H1 (cell line): Measurements from ENCODE around the gene FIGNL2. TPM values are rescaled to one million over a fixed set of nuclear protein-coding genes. Genes with fewer than 3 reads are reported as not detected.
"Not testable (repeated sequence)": the region's sequence is repeated elsewhere in the genome, so short reads cannot be mapped to it uniquely, and the experiment has no call there.

ENCODE experiments used
- CTCF ChIA-PET: fragments of 300-600 bp; sonication (Branson Sonifier 250); formaldehyde crosslinking; loops from one replicate; lab custom pipeline; 2021; ENCODE audit not compliant: partially characterized antibody; lab: Charles Lee
- POLR2A ChIA-PET: fragments of 300-600 bp; sonication (Branson Sonifier 250); formaldehyde crosslinking; loops from one replicate; lab custom pipeline; 2021; ENCODE audit warnings: inconsistent platforms; ENCODE audit not compliant: partially characterized antibody; lab: Charles Lee
- DNase-seq, 2 experiments: peaks; one replicate each; pipeline versions ENCODE4 v3.0.0 to v3.0.0-alpha.2; 2010 to 2022; ENCODE audit warnings: low spot score in 2 of 2, low read depth in 1 of 2, mixed read lengths in 1 of 2
- FAIRE-seq: peaks from 2 replicates; lab custom pipeline; 2011; peaks lifted over from hg19 to GRCh38; lab: Jason Lieb, UNC
- H2AFZ ChIP-seq: 2 replicates; pipeline ENCODE4 v1.8.1; 2012; ENCODE audit warnings: low read length, inconsistent platforms
- H2AK5ac ChIP-seq: 2 replicates; pipeline ENCODE4 v1.6.1; 2013; ENCODE audit warnings: low read depth, low read length
- H2BK120ac ChIP-seq: replicated peaks from 2 replicates; pipeline ENCODE3; 2013; ENCODE audit warnings: low read depth, low read length, inconsistent platforms
- H2BK12ac ChIP-seq: 2 replicates; pipeline ENCODE4 v1.6.1; 2013; ENCODE audit warnings: low read depth, low read length
- H2BK15ac ChIP-seq: 2 replicates; pipeline ENCODE4 v1.6.1; 2013; ENCODE audit warnings: low read length
- H2BK20ac ChIP-seq: 2 replicates; pipeline ENCODE4 v1.6.1; 2013; ENCODE audit warnings: low read length
- H2BK5ac ChIP-seq: 2 replicates; pipeline ENCODE4 v1.6.1; 2013; ENCODE audit warnings: low read depth, low read length
- H3K14ac ChIP-seq: 2 replicates; pipeline ENCODE4 v1.6.1; 2013; ENCODE audit warnings: inconsistent platforms; ENCODE audit not compliant: insufficient read length
- H3K18ac ChIP-seq: 2 replicates; pipeline ENCODE4 v1.6.1; 2013; ENCODE audit warnings: low read length; ENCODE audit errors: extremely low read depth
- H3K23ac ChIP-seq: 2 replicates; pipeline ENCODE4 v1.6.1; 2013; ENCODE audit warnings: inconsistent platforms; ENCODE audit not compliant: insufficient read length
- H3K23me2 ChIP-seq: 2 replicates; pipeline ENCODE4 v1.6.1; 2013; ENCODE audit warnings: low read depth, low read length
- H3K27ac ChIP-seq: 2 replicates; pipeline ENCODE4 v1.6.1; 2011; ENCODE audit warnings: low read depth, low read length, inconsistent platforms
- H3K27me3 ChIP-seq, 4 experiments: replicated peaks in 1 of 4; 1 replicate in 1 of 4; 2 replicates in 3 of 4; pipeline versions ENCODE4 v1.6.1 to v1.8.1; 2011 to 2013; ENCODE audit warnings: low read length in 3 of 4, mild to moderate bottlenecking in 3 of 4, inconsistent platforms in 2 of 4, mixed read lengths in 2 of 4, moderate library complexity in 1 of 4; ENCODE audit not compliant: control insufficient read depth in 3 of 4, insufficient read depth in 3 of 4; ENCODE audit errors: extremely low read depth in 1 of 4
- H3K36me3 ChIP-seq, 4 experiments: 2 replicates each; pipeline versions ENCODE4 v1.6.1 to v1.8.1; 2011 to 2013; ENCODE audit warnings: mild to moderate bottlenecking in 4 of 4, low read length in 3 of 4, moderate library complexity in 2 of 4, control low read depth in 1 of 4, inconsistent platforms in 1 of 4; ENCODE audit not compliant: insufficient read depth in 4 of 4, control insufficient read depth in 2 of 4
- H3K4ac ChIP-seq: replicated peaks from 2 replicates; pipeline ENCODE3; 2013; ENCODE audit warnings: low read length, low read depth, mixed read lengths, inconsistent platforms; ENCODE audit not compliant: insufficient read length
- H3K4me1 ChIP-seq, 4 experiments: replicated peaks in 1 of 4; 1 replicate in 1 of 4; 2 replicates in 3 of 4; pipeline versions ENCODE4 v1.6.1 to v1.8.1; 2011 to 2013; ENCODE audit warnings: low read length in 3 of 4, inconsistent platforms in 2 of 4, mixed read lengths in 1 of 4; ENCODE audit not compliant: insufficient read depth in 4 of 4, control insufficient read depth in 3 of 4
- H3K4me2 ChIP-seq, 2 experiments: 2 replicates each; pipeline versions ENCODE4 v1.6.1 to v1.8.1; 2011 to 2013; ENCODE audit warnings: low read depth in 2 of 2, low read length in 2 of 2, control low read depth in 1 of 2, inconsistent platforms in 1 of 2, mild to moderate bottlenecking in 1 of 2; ENCODE audit not compliant: insufficient read depth in 1 of 2
- H3K4me3 ChIP-seq, 4 experiments: fragments of 200-600, 300-600 bp in 1 of 4; sonication (generic), shearing (Covaris generic), sonication (Bioruptor Twin) in 1 of 4; 2 replicates each; pipeline versions ENCODE4 v1.5.1 to v1.8.1; 2011 to 2016; ENCODE audit warnings: low read length in 4 of 4, low read depth in 3 of 4, control low read depth in 2 of 4, inconsistent platforms in 2 of 4, mild to moderate bottlenecking in 2 of 4, mixed read lengths in 1 of 4, moderate library complexity in 1 of 4; ENCODE audit not compliant: insufficient read depth in 2 of 4; ENCODE audit errors: extremely low read depth in 1 of 4
- H3K56ac ChIP-seq: replicated peaks from 2 replicates; pipeline ENCODE3; 2013; ENCODE audit warnings: low read depth, mild to moderate bottlenecking, mixed read lengths, low read length, inconsistent platforms; ENCODE audit not compliant: insufficient read length
- H3K79me1 ChIP-seq: 2 replicates; pipeline ENCODE4 v1.6.1; 2013; ENCODE audit warnings: low read depth, low read length, control low read depth
- H3K79me2 ChIP-seq, 2 experiments: 2 replicates each; pipeline versions ENCODE4 v1.6.1 to v1.8.1; 2012 to 2013; ENCODE audit warnings: low read length in 2 of 2, mild to moderate bottlenecking in 2 of 2, inconsistent platforms in 1 of 2; ENCODE audit not compliant: insufficient read depth in 2 of 2, control insufficient read depth in 1 of 2
- H3K9ac ChIP-seq, 4 experiments: replicated peaks in 1 of 4; 1 replicate in 1 of 4; 2 replicates in 3 of 4; pipeline versions ENCODE4 v1.6.1 to v1.8.1; 2011 to 2013; ENCODE audit warnings: low read depth in 3 of 4, low read length in 3 of 4, control low read depth in 2 of 4, mild to moderate bottlenecking in 2 of 4, moderate library complexity in 2 of 4, inconsistent platforms in 1 of 4; ENCODE audit errors: extremely low read depth in 1 of 4
- H3K9me3 ChIP-seq, 2 experiments: 2 replicates each; pipeline versions ENCODE4 v1.6.1 to v1.8.1; 2012 to 2013; ENCODE audit warnings: mild to moderate bottlenecking in 2 of 2, moderate library complexity in 2 of 2, control low read depth in 1 of 2, inconsistent platforms in 1 of 2, low read depth in 1 of 2, low read length in 1 of 2, mixed read lengths in 1 of 2; ENCODE audit not compliant: insufficient read depth in 2 of 2
- H4K20me1 ChIP-seq, 2 experiments: replicated peaks in 1 of 2; 2 replicates each; pipeline versions ENCODE3 to v1.8.1; 2011 to 2013; ENCODE audit warnings: inconsistent platforms in 2 of 2, low read length in 2 of 2, mild to moderate bottlenecking in 1 of 2; ENCODE audit not compliant: insufficient read depth in 2 of 2, control insufficient read depth in 1 of 2
- H4K5ac ChIP-seq: 2 replicates; pipeline ENCODE4 v1.6.1; 2013; ENCODE audit warnings: low read length, low read depth, mixed read lengths, inconsistent platforms; ENCODE audit not compliant: insufficient read length
- H4K8ac ChIP-seq: 2 replicates; pipeline ENCODE4 v1.8.0; 2013; ENCODE audit warnings: mild to moderate bottlenecking, moderate library complexity, low read length, inconsistent platforms; ENCODE audit not compliant: insufficient read depth; ENCODE audit errors: extremely low read depth
- H4K91ac ChIP-seq: replicated peaks from 2 replicates; pipeline ENCODE3; 2013; ENCODE audit warnings: low read length, mixed read lengths, inconsistent platforms; ENCODE audit not compliant: insufficient read length
- WGBS, 2 experiments: shearing (Covaris generic) in 1 of 2; methylation state at CpG; one replicate each; pipeline versions ENCODE4 v1.1.6 to v1.1.7; 2013 to 2015; ENCODE audit warnings: low lambda C conversion rate in 2 of 2, mixed read lengths in 2 of 2, inconsistent platforms in 1 of 2, low coverage in 1 of 2, missing lambda C conversion rate in 1 of 2; ENCODE audit not compliant: insufficient replicate concordance in 2 of 2, insufficient coverage in 1 of 2, insufficient read length in 1 of 2; ENCODE audit errors: extremely low coverage in 1 of 2, missing lambda C conversion rate in 1 of 2; 5-methylcytosine and 5-hydroxymethylcytosine counted together
- polyA plus RNA-seq, 7 experiments: library from polyadenylated mRNA; depleted of rRNA in 3 of 7; stranded (reverse) in 5 of 7; unstranded in 2 of 7; fragments of >200 nt in 5 of 7; fragments of 200-250 nt in 2 of 7; gene quantifications; 1 replicate in 5 of 7; 2 replicates in 1 of 7; 4 replicates in 1 of 7; pipeline versions ENCODE4 v1.2.1 to v1.2.3, GENCODE V29; 2011 to 2013; ENCODE audit warnings: missing spikeins in 2 of 7, mixed read lengths in 2 of 7
- total RNA-seq: library from RNA; stranded (reverse); fragmentation: NEBNext Ultra II Directional; extraction: Animal tissue kit (Norgen Biotek cat#: 25700); gene quantifications from 2 replicates; pipeline ENCODE4 v1.2.1, GENCODE V29; 2021

The FIGNL2 gene
- total and polyA plus RNA-seq, 2 of the 8 experiments (the other 6 are each of a cell fraction or from before 2014, with no cell fraction given), result 6.5 to 7.1 TPM

DNA sequence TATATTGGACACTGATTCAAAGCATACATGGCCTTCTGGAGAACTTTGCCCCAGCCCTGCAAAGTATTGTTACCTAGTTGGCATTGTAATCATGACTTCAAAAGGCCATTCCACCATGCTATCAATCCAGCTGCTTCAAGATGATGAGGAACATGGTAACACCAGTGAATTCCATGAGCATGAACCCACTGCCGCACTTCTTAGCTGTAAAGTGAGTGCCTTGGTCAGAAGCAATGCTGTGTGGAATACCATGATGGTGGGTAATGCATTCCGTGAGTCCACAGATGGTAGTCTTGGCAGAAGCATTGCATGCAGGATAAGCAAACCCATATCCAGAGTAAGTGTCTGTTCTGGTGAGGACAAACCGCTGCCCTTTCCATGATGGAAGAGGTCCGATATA lies 50.5 kb downstream of the FIGNL2 start:
- H2BK5ac ChIP-seq, FAIRE-seq, DNase-seq, H3K4ac ChIP-seq, H3K79me2 ChIP-seq, H3K56ac ChIP-seq, H3K9ac ChIP-seq, H3K27ac ChIP-seq, H2BK12ac ChIP-seq, H2BK15ac ChIP-seq, H4K5ac ChIP-seq, H3K18ac ChIP-seq, H2BK20ac ChIP-seq, H2BK120ac ChIP-seq, H3K27me3 ChIP-seq, POLR2A ChIA-PET, H3K4me1 ChIP-seq, H4K91ac ChIP-seq, H3K9me3 ChIP-seq, H3K4me2 ChIP-seq, H3K4me3 ChIP-seq, H3K23me2 ChIP-seq, H4K20me1 ChIP-seq, H2AFZ ChIP-seq, H3K79me1 ChIP-seq, H3K23ac ChIP-seq, CTCF ChIA-PET, H2AK5ac ChIP-seq, H4K8ac ChIP-seq, H3K14ac ChIP-seq, H3K36me3 ChIP-seq: not testable (repeated sequence)
- WGBS, 2 experiments, result 94% methylated on average over 4 of the region's 4 CpGs; no CpG with 5 or more reads in 1 of the 2 experiments
